Type B pancreatic cell (in vitro differentiated cells): Measurements from ENCODE around the gene UNC93A. TPM values are rescaled to one million over a fixed set of nuclear protein-coding genes. Genes with fewer than 3 reads are reported as not detected.
"Not testable (repeated sequence)": the region's sequence is repeated elsewhere in the genome, so short reads cannot be mapped to it uniquely, and the experiment has no call there.

Experiments
- DNase-seq: peaks from one replicate; pipeline ENCODE4 v3.0.0; 2021; ENCODE audit warnings: mixed read lengths; ENCODE audit not compliant: unreplicated experiment; ENCODE audit errors: extremely low spot score
- H3K27ac Mint-ChIP-seq: 2 replicates; pipeline ENCODE4 v1.8.0; 2021; ENCODE audit warnings: mild to moderate bottlenecking, mixed read lengths
- H3K27me3 Mint-ChIP-seq: 2 replicates; pipeline ENCODE4 v1.8.0; 2021; ENCODE audit warnings: mixed read lengths
- H3K36me3 Mint-ChIP-seq: 2 replicates; pipeline ENCODE4 v1.8.0; 2021; ENCODE audit warnings: mixed read lengths
- H3K4me1 Mint-ChIP-seq: one replicate; pipeline ENCODE4 v1.8.0; 2021; ENCODE audit warnings: mixed read lengths; ENCODE audit not compliant: unreplicated experiment
- H3K4me3 Mint-ChIP-seq: 2 replicates; pipeline ENCODE4 v1.8.0; 2021; ENCODE audit warnings: mild to moderate bottlenecking, mixed read lengths
- H3K9me3 Mint-ChIP-seq: 2 replicates; pipeline ENCODE4 v1.8.0; 2021; ENCODE audit warnings: mixed read lengths
- CTCF ChIP-seq: fragments of 200-600 bp; sonication (generic); conservative IDR thresholded peaks from 2 replicates; pipeline ENCODE4 v1.5.0; 2021; ENCODE audit warnings: antibody characterized with exemption, mild to moderate bottlenecking
- total RNA-seq: library from RNA; stranded (reverse); gene quantifications from 2 replicates; pipeline ENCODE4 v1.2.1, GENCODE V29; 2021; ENCODE audit warnings: low replicate concordance

Gene UNC93A
- total RNA-seq, 1 donor from 2014 or later = 3.7 TPM

DNA sequence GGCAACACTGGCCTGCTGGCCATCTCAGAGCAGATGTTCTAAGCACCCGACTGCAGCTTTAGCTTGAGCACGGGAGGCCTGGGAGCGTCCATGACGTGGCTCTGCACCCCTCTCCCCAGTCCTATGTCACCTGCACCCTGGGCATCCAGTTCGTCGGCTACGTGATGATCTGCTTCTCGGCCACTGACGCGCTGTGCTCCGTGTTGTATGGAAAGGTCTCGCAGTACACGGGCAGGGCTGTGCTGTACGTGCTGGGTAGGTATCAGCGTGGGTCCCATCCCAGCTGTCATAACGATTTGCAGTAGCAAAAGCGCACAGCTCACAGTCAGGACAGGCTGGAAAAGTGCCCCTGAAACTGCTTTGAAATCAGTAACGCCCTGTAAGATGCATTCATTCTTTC is 14.7 kb downstream of the UNC93A start:
- peaks cover 3% of the 10 kb centered on the region for H3K36me3 Mint-ChIP-seq
- no peak for TF ChIP-seq CTCF

GRCh38 chr6:167306401-167306998 is 15.4 kb downstream of the UNC93A start:
- no peak for TF ChIP-seq CTCF
- H3K4me3 Mint-ChIP-seq = no peak overlapping the region
- peaks cover 11% of the 10 kb centered on the region for H3K4me1 Mint-ChIP-seq
- no peak overlapping the region for H3K27ac Mint-ChIP-seq
- H3K9me3 Mint-ChIP-seq = peaks cover 5% of the 10 kb centered on the region
- no peak for DNase-seq
- H3K36me3 Mint-ChIP-seq = peaks cover 3% of the 10 kb centered on the region
- H3K27me3 Mint-ChIP-seq = peaks cover 15% of the 10 kb centered on the region

More for the DNA sequence above, 14.7 kb downstream of the UNC93A start:
- Mint-ChIP-seq H3K9me3 (peaks cover 5% of the 10 kb centered on the region), H3K27ac (no peak overlapping the region), H3K4me1 (peaks cover 5% of the 10 kb centered on the region), H3K4me3 (no peak overlapping the region), H3K27me3 (peaks cover 11% of the 10 kb centered on the region)
- DNase-seq = no peak

DNA sequence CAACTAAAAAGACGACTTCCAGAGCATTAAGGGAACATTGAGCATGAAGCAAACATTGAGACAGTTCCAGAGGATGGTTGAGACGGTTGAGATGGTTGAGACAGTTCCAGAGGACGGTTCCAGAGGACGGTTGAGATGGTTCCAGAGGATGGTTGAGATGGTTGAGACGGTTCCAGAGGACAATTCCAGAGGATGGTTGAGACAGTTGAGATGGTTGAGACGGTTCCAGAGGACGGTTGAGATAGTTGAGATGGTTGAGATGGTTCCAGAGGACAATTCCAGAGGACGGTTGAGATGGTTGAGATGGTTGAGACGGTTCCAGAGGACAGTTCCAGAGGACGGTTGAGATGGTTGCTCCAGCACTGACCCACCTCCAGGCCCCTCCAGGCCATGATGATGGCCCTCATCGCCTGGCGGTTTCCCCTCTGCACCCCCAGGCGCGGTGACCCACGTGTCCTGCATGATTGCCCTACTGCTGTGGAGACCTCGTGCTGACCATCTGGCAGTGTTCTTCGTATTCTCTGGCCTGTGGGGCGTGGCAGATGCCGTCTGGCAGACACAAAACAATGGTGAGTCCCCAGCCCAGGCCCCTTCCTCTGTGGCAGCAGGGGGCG is 16.3 kb downstream of the UNC93A start:
- Mint-ChIP-seq H3K36me3 (peaks cover 3% of the 10 kb centered on the region), H3K4me3 (no peak overlapping the region), H3K9me3 (peaks cover 5% of the 10 kb centered on the region), H3K27ac (peak overlapping the region; percentile 44), H3K27me3 (peaks cover 15% of the 10 kb centered on the region), H3K4me1 (peaks cover 13% of the 10 kb centered on the region)
- TF ChIP-seq CTCF = no peak
- DNase-seq = no peak

- H3K27me3 Mint-ChIP-seq = peaks cover 19% of the 10 kb centered on the region
- no peak overlapping the region for H3K4me3 Mint-ChIP-seq
- DNase-seq = no peak
- peaks cover 13% of the 10 kb centered on the region for H3K4me1 Mint-ChIP-seq
- no peak for TF ChIP-seq CTCF
- H3K9me3 Mint-ChIP-seq = peaks cover 5% of the 10 kb centered on the region
- no peak overlapping the region for H3K27ac Mint-ChIP-seq
- H3K36me3 Mint-ChIP-seq = peaks cover 3% of the 10 kb centered on the region
Observed at GRCh38 chr6:167308207-167308606, 17.1 kb downstream of the UNC93A start.

DNA sequence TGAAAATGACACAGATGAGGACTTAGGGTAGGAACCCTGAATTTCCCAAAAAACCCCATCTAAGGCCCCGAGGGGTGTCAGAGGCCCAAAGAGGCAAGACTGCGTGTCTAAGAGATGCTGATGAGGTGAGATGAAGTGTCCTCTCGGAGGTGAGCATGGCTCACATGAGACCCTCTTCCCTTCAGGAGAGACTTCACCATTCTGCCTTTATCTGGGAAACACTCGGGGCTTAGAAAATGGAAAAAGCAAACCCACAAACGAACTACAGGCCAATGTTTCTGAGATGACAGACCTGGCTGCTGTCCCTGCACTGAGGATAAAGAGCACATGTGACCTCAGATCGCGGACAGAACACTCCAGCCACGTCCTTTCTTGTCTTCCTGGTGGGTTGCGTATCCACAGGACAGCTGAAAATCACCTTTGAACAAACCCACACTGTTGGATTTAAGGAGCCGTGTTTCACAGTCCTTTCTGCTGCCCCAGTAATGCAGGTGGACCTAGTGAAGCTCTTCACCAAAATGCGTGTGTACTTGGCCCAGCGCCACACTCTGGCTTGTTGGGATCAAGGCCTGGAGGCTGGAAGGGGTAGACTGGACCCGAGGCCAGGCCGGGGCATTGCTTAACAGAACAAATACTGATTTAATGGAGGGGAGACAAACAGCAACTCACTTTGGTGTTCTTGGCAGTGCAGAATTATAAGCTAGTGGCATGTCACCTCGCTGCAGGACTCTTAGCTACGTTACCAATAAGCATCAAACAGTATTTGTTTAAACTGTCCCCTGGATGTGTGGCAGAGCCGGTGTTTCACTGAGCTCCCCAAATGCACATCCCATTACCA is 18.5 kb downstream of the UNC93A start:
- Mint-ChIP-seq H3K4me1 (peaks cover 13% of the 10 kb centered on the region), H3K27ac (peak overlapping the region; percentile 66), H3K27me3 (peaks cover 19% of the 10 kb centered on the region)
- not testable (repeated sequence) for H3K9me3 Mint-ChIP-seq, H3K36me3 Mint-ChIP-seq, DNase-seq, H3K4me3 Mint-ChIP-seq

GRCh38 chr6:167311286-167311685 is 20.2 kb downstream of the UNC93A start:
- H3K4me3 Mint-ChIP-seq = no peak overlapping the region
- H3K9me3 Mint-ChIP-seq = peaks cover 5% of the 10 kb centered on the region
- H3K27ac Mint-ChIP-seq = peak overlapping the region; percentile 74
- peaks cover 19% of the 10 kb centered on the region for H3K27me3 Mint-ChIP-seq
- peaks cover 3% of the 10 kb centered on the region for H3K36me3 Mint-ChIP-seq
- no peak for DNase-seq
- TF ChIP-seq CTCF = no peak
- peaks cover 13% of the 10 kb centered on the region for H3K4me1 Mint-ChIP-seq

DNA sequence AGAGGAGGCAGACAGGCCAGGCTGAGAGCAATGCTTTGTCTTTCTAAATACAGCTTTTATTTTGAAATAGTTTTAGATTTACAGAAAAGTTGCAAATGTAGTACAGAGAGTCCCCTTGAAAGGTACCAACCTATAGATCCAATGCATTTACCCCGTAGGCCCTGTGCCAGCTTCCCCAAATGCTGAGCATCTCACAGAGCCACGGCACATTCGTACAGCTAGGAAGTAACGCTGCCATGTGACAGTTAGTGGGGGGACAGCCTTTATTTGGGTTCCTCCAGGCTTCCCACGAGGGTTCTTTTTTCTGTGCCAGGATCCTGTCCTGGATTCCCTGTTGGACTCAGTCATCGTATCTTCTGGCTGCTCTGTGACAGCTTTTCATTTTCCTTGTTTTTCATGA is 20.6 kb downstream of the UNC93A start:
- DNase-seq = not testable (repeated sequence)
- peak overlapping the region; percentile 74 for H3K27ac Mint-ChIP-seq

More for the DNA sequence above, 20.6 kb downstream of the UNC93A start:
- Mint-ChIP-seq H3K4me1 (peaks cover 15% of the 10 kb centered on the region), H3K27me3 (peaks cover 21% of the 10 kb centered on the region)
- not testable (repeated sequence) for H3K36me3 Mint-ChIP-seq, H3K4me3 Mint-ChIP-seq, H3K9me3 Mint-ChIP-seq
